OCI-LY3 (cell line): ENCODE data around the gene FILIP1L.

Experiments used
- CTCF ChIP-seq: fragments of 200-600, 300-600 bp; sonication (generic); IDR thresholded peaks from 2 replicates; pipeline ENCODE4 v1.5.1; 2014; ENCODE audit warnings: antibody characterized with exemption, low read length, low read depth
- EZH2phosphoT487 ChIP-seq: fragments of 200-600 bp; shearing (Covaris generic); IDR thresholded peaks from 2 replicates; pipeline ENCODE4 v1.6.1; 2018; ENCODE audit warnings: antibody characterized with exemption, mixed run types, low read depth

GRCh38 chr3:99915906-99916432 lies 198.3 kb downstream of the FILIP1L start:
- TF ChIP-seq CTCF (no peak), EZH2phosphoT487 (no peak)
